Effector memory CD4-positive, alpha-beta T cell (primary cell): ENCODE measurements around the gene ECEL1.

Experiments used
- DNase-seq, 3 donors: peaks; one replicate each; pipeline ENCODE4 v3.0.0-alpha.2; 2020
- H3K27ac ChIP-seq: 2 replicates; pipeline ENCODE4 v1.7.0; 2013; ENCODE audit warnings: mild to moderate bottlenecking, low read length, moderate library complexity; ENCODE audit not compliant: insufficient read depth, poor library complexity, severe bottlenecking
- H3K27me3 ChIP-seq: replicated peaks from 2 replicates; pipeline ENCODE4 v1.7.0; 2013; ENCODE audit warnings: mild to moderate bottlenecking, low read length; ENCODE audit not compliant: insufficient read depth, control insufficient read depth, poor library complexity, severe bottlenecking
- H3K36me3 ChIP-seq: 2 replicates; pipeline ENCODE4 v1.7.0; 2013; ENCODE audit warnings: mild to moderate bottlenecking, low read length, moderate library complexity; ENCODE audit not compliant: control insufficient read depth, insufficient read depth
- H3K4me1 ChIP-seq: 2 replicates; pipeline ENCODE4 v1.7.0; 2013; ENCODE audit warnings: low read length, mild to moderate bottlenecking; ENCODE audit not compliant: control insufficient read depth, insufficient read depth, poor library complexity, severe bottlenecking
- H3K4me3 ChIP-seq: 2 replicates; pipeline ENCODE4 v1.7.0; 2013; ENCODE audit warnings: low read length, low read depth, mild to moderate bottlenecking; ENCODE audit not compliant: insufficient read depth, poor library complexity, severe bottlenecking
- H3K9me3 ChIP-seq: 2 replicates; pipeline ENCODE4 v1.7.0; 2013; ENCODE audit warnings: mild to moderate bottlenecking, low read length, moderate library complexity; ENCODE audit not compliant: control insufficient read depth

Gene ECEL1

DNA sequence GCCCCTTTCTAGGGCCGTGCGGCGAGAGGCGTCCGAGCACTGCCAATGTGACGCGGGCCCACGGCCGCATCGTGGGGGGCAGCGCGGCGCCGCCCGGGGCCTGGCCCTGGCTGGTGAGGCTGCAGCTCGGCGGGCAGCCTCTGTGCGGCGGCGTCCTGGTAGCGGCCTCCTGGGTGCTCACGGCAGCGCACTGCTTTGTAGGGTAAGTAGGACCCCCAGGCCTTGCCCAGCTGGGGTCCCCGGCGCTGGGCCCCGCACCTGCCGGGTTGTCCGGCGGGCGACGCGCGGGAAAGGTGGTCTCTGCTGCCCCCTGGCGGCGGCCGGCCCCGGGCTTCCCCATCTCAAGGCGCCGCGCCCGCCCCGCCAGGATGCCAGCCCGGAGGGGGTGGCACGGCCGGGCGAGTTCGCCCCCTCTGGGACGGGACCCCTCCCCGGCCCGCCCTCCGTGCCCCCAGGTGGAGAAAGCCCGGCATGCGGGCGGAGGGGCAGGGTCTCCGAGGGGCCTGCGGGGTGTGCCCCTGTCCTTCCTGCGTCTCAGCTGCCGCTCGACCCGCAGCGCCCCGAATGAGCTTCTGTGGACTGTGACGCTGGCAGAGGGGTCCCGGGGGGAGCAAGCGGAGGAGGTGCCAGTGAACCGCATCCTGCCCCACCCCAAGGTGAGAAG is 34.5 kb upstream of the ECEL1 start:
- H3K27me3 ChIP-seq: peaks cover 40% of the 10 kb centered on the region

DNA sequence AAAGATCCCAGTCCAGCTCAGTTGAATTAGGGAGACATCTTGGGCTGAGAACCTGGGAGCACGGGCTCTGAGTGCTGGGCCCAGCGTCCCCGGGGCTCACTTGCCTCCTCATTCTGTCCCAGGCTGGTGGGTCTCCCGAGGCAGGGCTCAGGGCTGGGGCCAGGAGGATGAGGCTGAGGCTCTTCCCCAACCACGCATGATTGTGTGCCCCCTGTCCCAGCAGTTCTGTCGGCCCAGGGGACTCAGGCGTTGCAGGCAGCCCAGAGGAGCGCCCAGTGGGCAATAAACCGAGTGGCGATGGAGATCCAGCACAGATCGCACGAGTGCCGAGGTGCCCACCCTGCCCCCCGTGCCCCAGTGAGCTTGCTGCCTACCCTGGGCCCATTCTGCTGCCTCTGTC is 33.5 kb upstream of the ECEL1 start:
- DNase-seq: no peak
- H3K4me3 ChIP-seq: no peak overlapping the region
- no peaks in the 10 kb centered on the region for H3K9me3 ChIP-seq
- no peaks in the 10 kb centered on the region for H3K36me3 ChIP-seq
- peaks cover 27% of the 10 kb centered on the region for H3K4me1 ChIP-seq
- H3K27ac ChIP-seq: no peak overlapping the region
- peaks cover 40% of the 10 kb centered on the region for H3K27me3 ChIP-seq

More for the DNA sequence above, 34.5 kb upstream of the ECEL1 start:
- H3K9me3 ChIP-seq: no peaks in the 10 kb centered on the region
- peak; percentile 21 to 48 (median 30) for DNase-seq
- H3K36me3 ChIP-seq: no peaks in the 10 kb centered on the region
- H3K4me1 ChIP-seq: peaks cover 27% of the 10 kb centered on the region
- peak overlapping the region; percentile 52 for H3K4me3 ChIP-seq
- no peak overlapping the region for H3K27ac ChIP-seq

DNA sequence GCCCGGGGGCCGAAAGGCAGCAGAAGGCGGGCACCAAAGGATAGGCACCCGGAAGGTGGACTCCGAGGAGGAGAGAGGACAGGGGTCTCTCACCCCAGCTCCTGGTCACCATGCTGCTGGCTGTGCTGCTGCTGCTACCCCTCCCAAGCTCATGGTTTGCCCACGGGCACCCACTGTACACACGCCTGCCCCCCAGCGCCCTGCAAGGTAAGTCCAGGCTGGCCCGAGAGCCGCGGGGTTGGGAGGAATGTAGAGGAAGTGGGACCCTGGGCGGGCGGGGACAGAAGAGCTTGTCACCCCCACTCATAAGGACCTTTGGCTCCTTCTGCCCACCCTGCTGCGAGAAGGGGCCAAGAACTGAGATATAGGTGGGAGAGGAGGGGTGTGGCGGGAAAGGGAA is 32.9 kb upstream of the ECEL1 start:
- no peaks in the 10 kb centered on the region for H3K9me3 ChIP-seq
- no peak overlapping the region for H3K27ac ChIP-seq
- no peak for DNase-seq
- H3K4me1 ChIP-seq: peaks cover 27% of the 10 kb centered on the region
- H3K36me3 ChIP-seq: no peaks in the 10 kb centered on the region
- H3K4me3 ChIP-seq: no peak overlapping the region
- H3K27me3 ChIP-seq: peaks cover 40% of the 10 kb centered on the region

DNA sequence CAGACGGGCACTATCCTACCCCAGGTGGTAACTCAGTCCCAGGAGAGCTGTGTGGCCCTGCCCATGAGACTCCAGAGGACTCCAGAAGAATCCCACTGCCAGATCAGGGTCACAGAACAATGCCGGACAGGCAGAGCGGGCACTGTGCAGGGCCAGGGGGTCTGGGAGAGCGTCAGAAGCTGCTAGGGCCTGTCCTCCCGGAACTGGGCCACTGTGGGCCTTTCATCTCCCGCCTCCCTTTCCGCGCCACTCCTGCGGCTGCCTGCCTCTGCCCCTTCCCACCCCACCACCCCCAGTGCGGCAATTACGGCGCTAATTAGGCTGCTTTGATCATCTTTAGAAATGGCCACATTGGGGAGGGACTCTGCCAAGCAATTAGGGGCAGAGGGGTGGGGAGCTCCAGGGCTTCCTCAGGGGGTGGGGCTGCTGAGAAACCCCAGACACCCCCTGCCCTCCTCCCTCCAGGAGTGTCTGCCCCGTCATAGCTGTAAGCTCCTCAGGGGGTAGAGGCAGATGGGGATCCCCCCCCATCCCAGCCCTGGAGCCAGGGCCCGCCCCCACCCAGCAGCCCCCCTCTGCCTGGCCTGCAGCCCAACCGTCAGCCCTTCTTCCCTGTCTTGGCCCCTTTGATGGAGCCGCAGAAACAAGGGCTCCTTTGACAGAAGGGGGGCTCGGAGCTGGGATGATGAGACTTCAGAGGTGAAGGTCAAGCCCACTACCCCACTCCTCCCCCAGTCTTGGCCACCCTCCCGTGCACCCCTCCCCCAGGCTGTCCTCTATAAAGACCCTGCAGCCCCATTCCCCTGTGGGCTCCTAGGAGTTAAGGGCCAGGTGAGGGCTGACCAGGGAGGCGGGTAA is 32.2 kb upstream of the ECEL1 start, which contains the start of gene PRSS56:
PRSS56 (plus strand) TSS at position 808 of the 858 bp plus-strand sequence. CDS start 211 bp downstream, outside the sequence.
- peaks cover 36% of the 10 kb centered on the region for H3K27me3 ChIP-seq
- no peak within 1 kb of the TSS for H3K27ac ChIP-seq
- no peaks in the 10 kb centered on the region for H3K9me3 ChIP-seq
- DNase-seq: no peak
- H3K36me3 ChIP-seq: no peaks in the 10 kb centered on the region
- no peak within 1 kb of the TSS for H3K4me3 ChIP-seq
- peaks cover 27% of the 10 kb centered on the region for H3K4me1 ChIP-seq

DNA sequence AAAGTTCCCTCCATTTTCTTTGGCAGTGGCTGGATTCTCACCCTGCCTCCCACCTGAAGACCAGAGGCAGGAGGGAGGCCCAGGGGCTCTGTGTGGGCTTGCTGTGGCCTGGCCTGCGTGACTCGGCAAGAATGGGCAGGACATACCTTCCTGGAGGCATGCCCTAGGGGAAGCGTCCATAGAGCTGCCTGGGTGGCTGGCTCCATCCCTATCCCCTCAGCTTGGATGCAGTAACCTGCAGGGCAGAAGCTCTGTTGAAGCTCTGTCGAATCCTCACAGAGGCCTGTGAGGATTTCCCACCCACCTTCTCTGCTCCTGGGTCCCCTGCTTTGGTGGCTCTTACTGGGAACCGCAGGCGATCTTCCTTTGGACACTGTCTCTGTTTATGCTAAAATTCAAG is 31.2 kb upstream of the ECEL1 start:
- Histone ChIP-seq H3K4me1 (peaks cover 22% of the 10 kb centered on the region), H3K27ac (no peak overlapping the region), H3K36me3 (no peaks in the 10 kb centered on the region), H3K27me3 (peaks cover 26% of the 10 kb centered on the region), H3K9me3 (no peaks in the 10 kb centered on the region), H3K4me3 (no peak overlapping the region)
- DNase-seq: no peak

DNA sequence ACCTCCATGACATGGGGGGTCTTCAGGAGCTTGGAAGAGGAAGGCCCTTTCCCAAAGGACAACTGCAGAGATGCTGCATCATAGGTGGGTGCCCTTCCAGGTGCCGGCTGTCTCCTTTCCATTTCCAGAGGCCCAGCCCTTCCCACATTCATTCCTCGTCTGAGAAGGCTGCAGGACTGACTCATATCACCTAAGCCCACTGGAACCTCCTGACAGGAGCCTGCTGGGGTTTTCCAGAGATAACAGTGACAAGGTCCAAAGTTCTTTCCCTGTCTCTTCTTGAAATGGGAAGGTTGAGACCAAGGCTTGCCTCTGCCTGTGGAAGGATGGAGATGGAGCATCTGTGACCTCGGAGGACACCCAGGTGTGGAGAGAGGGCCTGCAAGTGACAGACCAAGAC is 28.9 kb upstream of the ECEL1 start:
- H3K4me1 ChIP-seq: peaks cover under 1% of the 10 kb centered on the region
- no peak overlapping the region for H3K4me3 ChIP-seq
- DNase-seq: no peak
- no peaks in the 10 kb centered on the region for H3K9me3 ChIP-seq
- H3K27me3 ChIP-seq: peaks cover 4% of the 10 kb centered on the region
- H3K27ac ChIP-seq: no peak overlapping the region
- H3K36me3 ChIP-seq: no peaks in the 10 kb centered on the region

DNA sequence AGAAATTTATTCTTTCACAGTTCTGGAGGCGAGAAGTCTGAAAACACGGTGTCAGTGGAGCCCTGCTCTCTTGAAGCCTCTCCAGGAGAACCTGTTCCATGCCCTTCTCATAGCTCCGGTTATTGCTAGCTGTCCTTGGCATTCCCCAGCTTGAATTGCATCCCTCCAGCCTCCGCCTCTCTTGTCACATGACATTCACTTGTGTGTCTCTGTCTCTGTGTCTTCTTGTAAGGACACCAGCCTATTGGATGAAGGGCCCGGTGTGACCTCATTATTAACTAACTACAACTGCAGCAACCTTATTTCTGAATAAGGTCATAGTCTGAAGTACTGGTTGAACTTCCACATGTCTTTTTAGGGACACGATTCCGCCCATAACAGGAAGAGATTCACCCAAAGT is 28.0 kb upstream of the ECEL1 start:
- Histone ChIP-seq H3K27me3 (no peaks in the 10 kb centered on the region), H3K4me1 (no peaks in the 10 kb centered on the region), H3K9me3 (no peaks in the 10 kb centered on the region), H3K4me3 (no peak overlapping the region), H3K36me3 (no peaks in the 10 kb centered on the region), H3K27ac (no peak overlapping the region)
- no peak for DNase-seq

DNA sequence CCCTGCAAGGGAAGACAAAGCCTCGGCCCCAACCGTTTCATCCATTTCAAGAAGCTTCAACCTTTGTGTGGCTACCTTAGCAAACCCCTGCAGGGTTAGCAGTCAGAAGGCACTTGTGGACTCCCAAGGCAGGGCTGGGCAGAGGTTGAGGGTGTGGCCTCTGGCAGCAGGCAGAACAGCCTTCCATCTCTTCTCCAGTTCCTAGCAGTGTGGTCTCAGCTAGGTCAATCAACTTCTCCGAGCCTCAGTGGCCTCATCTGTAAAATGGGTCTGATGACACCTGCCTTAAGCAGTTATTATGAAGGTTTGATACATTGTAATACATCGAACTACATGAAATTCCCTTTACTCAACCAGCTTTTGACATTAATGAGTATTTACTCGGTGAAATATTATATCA is 25.7 kb upstream of the ECEL1 start:
- Histone ChIP-seq H3K4me3 (no peak overlapping the region), H3K27me3 (no peaks in the 10 kb centered on the region), H3K36me3 (no peaks in the 10 kb centered on the region)

DNA sequence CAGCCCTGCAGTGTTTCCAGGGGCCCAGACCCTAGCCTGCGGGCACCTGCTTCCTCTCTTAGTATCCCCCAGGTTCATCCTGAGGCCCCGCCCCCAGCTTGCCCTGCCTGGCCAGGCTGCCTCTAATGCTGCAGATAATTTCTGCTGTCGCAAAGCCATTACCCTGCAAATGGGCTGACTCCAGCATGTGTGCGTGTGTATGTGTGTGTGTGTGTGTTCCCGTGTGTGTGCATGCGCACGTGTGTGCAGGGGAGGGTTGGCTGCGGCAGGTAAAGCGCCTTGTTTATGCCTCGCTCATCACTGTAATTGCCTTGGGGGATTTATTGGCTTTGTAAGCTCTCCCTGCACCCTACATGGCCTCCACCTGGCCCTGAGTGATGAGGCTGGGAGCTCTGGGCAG is 25.0 kb upstream of the ECEL1 start:
- DNase-seq: no peak
- no peak overlapping the region for H3K4me3 ChIP-seq
- no peaks in the 10 kb centered on the region for H3K36me3 ChIP-seq
- no peaks in the 10 kb centered on the region for H3K9me3 ChIP-seq
- H3K27ac ChIP-seq: no peak overlapping the region
- H3K27me3 ChIP-seq: no peaks in the 10 kb centered on the region
- H3K4me1 ChIP-seq: no peaks in the 10 kb centered on the region

More for the DNA sequence above, 25.7 kb upstream of the ECEL1 start:
- Histone ChIP-seq H3K4me1 (no peaks in the 10 kb centered on the region), H3K9me3 (no peaks in the 10 kb centered on the region), H3K27ac (no peak overlapping the region)
- no peak for DNase-seq

DNA sequence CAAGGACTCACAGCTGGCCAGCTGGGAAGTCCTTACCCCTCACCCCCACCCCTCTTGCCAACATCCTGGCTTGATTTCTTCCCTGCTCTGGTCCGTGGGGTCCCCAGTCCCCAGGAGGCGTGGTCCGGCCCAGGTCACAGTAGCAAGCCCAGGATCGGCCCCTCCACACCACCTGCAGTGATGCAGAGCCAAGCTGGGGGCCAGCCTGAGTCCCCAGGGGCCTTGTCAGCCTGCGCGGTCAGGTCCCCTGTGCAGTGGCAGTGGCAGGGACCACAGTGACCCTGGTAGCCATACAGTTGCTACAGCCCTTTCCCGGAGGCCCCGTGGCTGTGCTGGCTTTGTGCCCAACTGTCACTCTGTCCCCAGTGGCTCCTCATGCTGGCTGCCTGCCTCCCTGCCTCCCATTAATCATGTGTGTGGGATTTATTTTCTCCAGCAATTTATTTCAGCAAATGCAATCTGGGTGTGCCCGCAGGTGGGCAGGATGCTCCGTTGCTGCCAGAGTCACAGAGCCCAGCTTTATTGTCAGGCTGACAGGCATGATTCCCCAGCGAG is 23.8 kb upstream of the ECEL1 start:
- no peaks in the 10 kb centered on the region for H3K9me3 ChIP-seq
- H3K27me3 ChIP-seq: no peaks in the 10 kb centered on the region
- H3K27ac ChIP-seq: no peak overlapping the region
- no peak for DNase-seq
- no peaks in the 10 kb centered on the region for H3K36me3 ChIP-seq
- H3K4me3 ChIP-seq: no peak overlapping the region
- no peaks in the 10 kb centered on the region for H3K4me1 ChIP-seq
